A204.1 (cell line): ENCODE measurements around the gene NOP9.

Experiments
- FAIRE-seq: peaks from 2 replicates; lab custom pipeline; 2012; peaks lifted over from hg19 to GRCh38; lab: Jason Lieb, UNC

The NOP9 gene

DNA sequence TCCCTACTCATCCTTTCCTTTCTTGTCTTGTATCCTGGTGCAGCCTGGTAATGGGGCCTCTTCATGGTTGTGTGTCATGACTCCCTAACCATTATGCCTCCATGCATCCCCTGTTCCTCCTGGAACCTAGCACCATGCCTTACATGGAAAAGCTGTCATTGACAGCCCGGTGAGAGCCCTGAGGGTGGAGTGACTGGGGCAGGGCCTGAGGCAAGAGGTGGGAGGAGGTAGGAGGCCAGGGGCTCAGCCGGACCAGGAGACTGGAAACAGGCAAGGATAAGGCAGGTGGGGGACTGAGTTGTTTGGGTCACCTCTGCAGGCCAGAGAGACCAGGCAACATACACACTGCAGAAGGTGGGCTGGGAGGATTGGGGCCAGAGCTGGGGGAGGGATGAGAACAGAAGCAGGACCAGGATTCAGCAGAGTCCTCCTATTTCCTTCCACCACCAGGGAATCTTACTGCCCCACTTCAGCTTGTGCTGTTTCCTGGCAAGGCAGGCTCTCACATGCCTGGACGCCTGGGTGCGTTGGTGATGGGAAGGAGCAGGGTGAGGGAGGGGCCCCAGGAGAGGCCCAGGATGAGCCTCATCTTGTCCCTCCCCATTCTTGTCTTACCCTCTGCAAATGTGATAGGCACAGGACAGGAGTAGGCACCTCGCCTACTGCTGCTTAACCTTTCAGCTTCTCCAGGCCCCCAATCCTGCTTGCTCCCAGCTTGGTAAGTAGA, 10.1 kb downstream of the NOP9 start, which contains the start of gene LTB4R2:
TSS of gene LTB4R2 (plus strand) at position 603 of the 727 bp plus-strand sequence. CDS start 525 bp downstream, outside the sequence.
- FAIRE-seq = no peak

DNA sequence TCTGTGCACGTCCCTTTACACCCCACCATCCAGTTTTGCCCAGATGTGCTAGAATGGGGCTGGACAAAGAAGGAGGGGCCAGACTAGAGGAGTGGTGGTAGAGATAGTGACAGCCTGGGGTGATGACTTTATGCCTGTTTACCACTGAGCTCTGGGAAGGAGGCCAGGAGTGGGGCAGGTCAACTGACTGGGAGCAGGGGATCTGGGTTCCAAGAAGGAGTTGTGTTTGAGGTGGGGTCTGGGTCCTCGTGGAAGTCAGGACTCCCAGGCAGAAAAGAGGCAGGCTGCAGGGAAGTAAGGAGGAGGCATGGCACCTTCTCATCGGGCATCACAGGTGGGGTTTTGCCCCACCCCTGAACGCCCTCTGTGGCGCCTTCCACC, 10.6 kb downstream of the NOP9 start:
- no peak for FAIRE-seq

DNA sequence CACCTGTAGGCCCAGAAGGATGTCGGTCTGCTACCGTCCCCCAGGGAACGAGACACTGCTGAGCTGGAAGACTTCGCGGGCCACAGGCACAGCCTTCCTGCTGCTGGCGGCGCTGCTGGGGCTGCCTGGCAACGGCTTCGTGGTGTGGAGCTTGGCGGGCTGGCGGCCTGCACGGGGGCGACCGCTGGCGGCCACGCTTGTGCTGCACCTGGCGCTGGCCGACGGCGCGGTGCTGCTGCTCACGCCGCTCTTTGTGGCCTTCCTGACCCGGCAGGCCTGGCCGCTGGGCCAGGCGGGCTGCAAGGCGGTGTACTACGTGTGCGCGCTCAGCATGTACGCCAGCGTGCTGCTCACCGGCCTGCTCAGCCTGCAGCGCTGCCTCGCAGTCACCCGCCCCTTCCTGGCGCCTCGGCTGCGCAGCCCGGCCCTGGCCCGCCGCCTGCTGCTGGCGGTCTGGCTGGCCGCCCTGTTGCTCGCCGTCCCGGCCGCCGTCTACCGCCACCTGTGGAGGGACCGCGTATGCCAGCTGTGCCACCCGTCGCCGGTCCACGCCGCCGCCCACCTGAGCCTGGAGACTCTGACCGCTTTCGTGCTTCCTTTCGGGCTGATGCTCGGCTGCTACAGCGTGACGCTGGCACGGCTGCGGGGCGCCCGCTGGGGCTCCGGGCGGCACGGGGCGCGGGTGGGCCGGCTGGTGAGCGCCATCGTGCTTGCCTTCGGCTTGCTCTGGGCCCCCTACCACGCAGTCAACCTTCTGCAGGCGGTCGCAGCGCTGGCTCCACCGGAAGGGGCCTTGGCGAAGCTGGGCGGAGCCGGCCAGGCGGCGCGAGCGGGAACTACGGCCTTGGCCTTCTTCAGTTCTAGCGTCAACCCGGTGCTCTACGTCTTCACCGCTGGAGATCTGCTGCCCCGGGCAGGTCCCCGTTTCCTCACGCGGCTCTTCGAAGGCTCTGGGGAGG, 11.3 kb downstream of the NOP9 start, which contains the start of gene LTB4R:
TSS of gene LTB4R (plus strand) at position 857 of the 959 bp plus-strand sequence. CDS start 4,150 bp downstream, outside the sequence.
- FAIRE-seq = no peak

DNA sequence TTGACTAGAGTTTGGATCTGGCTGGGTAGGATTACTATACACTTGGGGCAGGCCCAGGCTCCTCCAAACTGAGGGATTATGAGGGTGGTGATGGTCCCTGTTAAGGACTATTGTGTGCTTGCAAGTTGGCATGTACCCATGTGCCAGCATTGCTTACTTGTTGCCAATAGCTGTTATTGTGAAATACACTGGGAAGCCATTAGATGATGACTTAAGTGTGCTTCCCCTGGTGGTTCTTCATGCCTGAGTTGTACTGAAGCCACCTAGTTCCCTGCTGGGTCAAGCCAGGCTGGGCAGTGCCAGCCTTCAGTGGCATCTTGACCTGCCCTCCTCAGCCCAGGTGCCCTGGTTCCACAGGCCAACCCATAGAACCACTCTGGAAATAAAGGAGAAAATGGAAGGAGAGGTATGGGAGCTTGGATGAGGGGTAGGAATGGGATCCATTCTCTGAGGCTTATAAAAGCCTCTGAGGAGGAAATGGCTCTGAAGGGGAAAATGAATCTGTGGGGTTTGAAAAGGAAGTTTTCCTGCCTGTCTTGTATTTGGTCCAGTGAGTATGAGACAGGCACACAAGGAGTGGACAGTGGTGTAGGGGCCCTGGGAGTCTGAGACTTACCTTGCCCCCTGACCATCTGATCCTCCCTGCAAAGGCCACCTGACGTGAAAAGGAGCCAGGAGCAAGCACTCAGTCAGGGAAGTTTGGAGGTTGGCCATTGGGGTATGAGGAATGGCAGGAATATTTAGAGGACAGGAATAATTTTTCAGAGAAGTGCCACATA, 12.4 kb downstream of the NOP9 start:
- no peak for FAIRE-seq

DNA sequence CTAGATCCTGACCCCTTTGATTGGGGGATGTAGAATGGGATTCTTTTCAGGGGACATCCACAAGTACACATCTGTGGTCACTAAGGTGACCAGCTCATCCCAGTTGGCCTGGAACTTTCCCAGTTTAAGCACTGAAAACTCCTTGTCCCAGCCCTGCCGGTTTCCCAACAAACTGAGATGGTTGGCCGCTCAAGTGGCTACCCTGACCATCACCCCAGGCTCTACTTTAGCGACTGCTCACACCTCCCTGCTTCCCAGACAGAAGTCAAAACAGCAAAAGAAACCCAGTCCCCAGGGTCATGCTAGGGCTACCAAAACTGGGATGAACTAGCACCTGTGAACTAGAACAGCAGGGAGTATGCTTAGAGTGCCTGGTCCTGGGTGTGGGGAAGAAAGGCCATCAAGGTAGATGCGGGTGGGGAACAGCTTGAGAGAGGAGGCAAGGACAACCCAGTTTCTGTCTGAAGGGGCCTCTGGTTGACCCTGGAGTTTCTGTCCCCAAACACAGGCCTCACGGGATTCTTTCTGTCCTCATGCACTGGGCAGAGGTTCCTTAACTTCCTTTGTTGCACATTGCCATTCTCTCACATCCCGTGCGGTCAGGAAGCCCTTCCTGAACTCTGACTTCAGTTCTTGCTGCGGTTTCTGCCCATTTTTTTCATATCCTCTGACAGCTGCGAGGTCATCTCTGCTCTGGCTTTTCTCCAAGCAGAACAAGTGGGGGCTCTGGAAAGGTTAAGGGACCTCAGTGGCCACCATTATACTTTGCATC, 13.3 kb downstream of the NOP9 start:
- no peak for FAIRE-seq

DNA sequence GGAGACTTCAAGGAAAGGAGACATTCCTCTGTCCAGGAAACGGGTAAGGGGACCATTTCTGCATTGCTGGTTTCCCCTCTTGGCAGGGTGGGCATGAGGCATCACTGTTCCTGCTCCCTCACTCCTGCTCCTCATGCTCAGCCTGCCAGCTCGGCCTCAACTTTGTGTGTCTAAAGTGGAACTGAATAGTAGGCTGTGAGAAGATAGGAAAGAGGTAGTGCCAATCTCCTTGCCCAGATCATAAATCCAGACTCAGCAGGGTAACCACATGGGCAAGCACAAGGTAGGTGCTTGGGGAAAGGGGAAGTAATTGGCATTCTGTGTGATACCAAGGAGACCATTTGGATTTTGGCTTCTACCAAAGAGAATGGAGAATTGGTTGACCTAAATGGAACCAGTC, 14.3 kb downstream of the NOP9 start:
- no peak for FAIRE-seq

DNA sequence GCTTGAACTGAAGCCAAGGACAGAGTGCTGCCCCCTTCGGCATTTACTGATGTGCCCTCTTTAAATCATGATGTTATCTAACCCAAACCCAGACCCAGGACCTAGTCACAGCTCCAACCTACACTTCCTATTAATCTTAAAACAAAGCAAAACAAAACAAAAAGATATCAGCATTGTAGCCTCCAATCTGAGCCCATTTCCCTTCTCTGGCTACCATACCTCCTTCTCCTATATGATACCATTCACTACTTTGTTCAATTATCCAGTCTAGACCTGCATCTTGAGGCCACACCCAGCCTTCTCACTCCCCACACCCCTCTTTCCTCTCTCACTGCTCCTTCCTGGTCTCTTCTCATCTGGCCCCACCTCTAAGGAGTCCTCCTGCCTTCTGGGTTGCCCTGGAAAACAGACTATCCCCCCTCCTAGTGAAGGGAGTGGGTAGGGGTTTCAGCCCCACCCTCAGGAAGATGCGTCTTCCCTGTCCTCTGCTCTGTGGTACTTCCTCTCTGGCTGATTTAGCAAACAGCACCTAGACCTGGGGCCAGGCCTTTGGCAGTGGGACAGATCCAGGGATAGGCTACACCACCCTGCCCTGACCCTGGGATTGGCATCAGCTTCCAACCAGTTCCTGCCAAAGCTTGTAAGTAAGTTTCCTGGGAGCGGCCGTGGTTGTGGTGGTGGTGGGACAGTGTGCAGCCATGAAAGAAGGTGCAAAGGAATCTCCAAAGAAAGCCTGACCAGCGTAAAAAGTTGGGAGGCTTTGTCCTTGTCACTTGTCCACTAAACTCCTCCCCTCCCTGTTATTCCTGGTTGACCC, 14.9 kb downstream of the NOP9 start:
- FAIRE-seq = no peak

DNA sequence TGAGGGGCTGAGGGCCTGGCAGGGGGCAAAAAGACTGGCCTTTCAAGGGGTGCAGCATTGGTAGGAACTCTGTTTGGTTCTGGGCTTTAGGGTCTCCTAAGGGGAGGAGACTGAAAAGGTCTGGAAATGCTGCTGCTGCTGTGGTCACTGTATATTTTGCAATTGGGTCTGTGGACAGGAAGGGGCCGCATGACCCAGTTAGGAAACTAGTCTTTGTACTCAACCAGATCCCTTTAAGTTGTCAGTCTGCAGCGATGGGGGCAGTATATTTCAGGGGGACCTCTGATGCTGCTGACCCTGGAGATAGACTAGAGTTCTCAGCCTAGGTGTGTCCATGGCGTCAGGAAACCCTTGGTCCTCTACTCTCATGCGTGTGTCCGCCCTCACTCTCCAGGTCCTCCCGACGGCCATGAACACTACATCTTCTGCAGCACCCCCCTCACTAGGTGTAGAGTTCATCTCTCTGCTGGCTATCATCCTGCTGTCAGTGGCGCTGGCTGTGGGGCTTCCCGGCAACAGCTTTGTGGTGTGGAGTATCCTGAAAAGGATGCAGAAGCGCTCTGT, 15.7 kb downstream of the NOP9 start:
- no peak for FAIRE-seq

DNA sequence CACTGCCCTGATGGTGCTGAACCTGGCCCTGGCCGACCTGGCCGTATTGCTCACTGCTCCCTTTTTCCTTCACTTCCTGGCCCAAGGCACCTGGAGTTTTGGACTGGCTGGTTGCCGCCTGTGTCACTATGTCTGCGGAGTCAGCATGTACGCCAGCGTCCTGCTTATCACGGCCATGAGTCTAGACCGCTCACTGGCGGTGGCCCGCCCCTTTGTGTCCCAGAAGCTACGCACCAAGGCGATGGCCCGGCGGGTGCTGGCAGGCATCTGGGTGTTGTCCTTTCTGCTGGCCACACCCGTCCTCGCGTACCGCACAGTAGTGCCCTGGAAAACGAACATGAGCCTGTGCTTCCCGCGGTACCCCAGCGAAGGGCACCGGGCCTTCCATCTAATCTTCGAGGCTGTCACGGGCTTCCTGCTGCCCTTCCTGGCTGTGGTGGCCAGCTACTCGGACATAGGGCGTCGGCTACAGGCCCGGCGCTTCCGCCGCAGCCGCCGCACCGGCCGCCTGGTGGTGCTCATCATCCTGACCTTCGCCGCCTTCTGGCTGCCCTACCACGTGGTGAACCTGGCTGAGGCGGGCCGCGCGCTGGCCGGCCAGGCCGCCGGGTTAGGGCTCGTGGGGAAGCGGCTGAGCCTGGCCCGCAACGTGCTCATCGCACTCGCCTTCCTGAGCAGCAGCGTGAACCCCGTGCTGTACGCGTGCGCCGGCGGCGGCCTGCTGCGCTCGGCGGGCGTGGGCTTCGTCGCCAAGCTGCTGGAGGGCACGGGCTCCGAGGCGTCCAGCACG, 16.4 kb downstream of the NOP9 start:
- FAIRE-seq = no peak

DNA sequence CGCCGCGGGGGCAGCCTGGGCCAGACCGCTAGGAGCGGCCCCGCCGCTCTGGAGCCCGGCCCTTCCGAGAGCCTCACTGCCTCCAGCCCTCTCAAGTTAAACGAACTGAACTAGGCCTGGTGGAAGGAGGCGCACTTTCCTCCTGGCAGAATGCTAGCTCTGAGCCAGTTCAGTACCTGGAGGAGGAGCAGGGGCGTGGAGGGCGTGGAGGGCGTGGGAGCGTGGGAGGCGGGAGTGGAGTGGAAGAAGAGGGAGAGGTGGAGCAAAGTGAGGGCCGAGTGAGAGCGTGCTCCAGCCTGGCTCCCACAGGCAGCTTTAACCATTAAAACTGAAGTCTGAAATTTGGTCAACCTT, 16.9 kb downstream of the NOP9 start:
- FAIRE-seq = no peak

DNA sequence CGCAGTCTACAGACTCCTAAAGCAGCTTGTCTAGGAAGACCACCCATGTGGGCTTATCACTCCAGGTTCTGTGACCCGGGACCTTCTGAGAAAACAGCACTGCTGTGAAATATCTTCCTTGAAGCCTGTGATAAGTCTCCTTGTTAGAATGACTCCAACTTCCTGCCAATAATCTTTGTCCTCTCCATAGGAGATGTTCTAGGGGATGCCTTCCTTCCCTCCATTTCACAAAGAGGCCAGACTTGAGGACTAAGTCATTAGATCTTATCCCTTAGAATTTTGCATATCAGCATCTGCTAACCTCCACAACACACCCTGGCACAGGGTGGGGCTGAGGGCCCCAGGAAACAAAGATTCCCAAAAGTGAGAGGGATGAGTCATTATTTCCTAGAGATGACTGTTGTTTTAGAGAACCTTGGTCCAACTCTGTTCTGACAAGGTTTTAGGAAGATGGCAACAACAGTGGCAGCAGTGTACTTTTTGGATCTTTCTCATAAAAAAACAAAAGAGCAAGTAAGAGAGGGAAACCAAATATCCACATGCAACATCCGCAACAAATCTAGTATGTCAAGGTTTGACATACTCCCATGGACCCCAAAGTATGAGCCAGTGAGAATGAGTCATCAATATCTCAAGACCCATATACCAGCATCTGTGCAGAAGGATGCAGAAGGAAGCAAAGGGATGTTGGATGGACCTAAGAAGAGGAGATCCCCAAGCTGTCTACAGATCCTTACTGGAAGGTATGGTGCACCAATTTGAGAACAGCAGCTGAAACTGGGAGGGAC, 17.7 kb downstream of the NOP9 start:
- no peak for FAIRE-seq

DNA sequence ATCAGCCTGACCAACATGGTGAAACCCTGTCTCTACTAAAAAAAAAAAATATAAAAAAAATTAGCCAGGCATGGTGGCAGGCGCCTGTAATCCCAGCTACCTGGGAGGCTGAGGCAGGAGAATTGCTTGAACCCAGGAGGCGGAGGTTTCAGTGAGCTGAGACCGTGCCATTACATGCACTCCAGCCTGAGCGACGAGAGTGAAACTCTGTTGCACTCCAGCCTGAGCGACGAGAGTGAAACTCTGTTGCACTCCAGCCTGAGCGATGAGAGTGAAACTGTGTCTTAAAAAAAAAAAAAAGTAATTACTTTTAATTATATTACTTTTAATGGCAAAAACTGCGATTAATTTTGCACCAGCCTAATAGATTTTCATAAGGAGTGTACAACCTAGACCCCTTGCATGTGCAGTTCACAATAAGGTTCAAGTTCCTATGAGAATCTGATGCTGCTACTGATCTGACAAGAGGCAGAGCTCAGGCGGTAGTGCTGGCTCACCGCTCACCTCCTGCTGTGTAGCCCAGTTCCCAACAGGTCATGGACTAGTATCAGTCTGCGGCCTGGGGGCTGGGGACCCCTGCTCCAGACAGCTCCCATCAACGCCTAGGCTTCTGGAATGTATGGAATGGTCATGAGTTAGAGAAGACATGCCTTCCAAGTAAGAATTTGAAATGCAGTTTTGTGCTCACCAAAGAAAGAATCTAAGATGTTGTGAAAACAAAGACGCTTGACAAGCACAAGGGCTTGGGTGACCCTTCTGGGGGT, 21.7 kb downstream of the NOP9 start:
- no peak for FAIRE-seq

DNA sequence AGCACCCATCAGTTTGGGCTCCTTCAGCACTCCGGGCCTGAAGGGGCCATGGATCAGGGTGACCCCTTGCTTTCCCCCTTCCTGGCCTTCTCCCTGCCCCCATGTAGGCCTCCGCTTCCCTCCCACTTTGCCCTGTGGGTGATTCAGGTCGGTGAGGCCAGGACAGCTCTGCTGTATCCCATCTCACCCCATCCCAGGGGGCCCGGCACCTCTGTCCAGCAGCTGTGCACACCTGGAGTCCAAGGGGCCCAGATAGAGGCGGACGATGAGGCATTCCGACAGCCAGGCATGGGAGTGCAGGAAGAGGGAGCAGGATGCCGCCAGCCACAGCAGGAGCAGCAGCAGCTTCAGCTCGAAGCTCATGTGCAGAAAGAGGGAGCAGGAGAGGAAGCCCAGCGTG, 23.0 kb downstream of the NOP9 start:
- FAIRE-seq = no peak

DNA sequence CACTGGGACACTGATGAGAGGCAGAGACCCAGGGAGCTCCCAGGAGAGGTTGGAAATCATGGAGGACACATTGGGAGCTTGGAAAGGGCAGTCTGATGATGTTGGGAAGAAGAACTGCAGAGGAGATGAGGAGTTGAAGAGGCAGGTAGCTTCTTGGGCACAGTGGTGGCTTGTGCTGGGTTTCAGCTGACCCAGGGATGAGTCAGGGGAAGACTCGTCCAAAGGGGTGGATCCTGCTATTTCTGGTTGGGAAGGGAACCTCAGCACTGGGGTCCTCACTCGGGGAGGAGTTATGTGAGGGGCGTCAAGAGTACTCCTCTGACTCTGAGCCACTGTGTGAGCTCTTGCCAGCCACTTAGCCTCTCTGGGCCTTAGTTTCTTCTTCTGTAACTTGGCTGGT, 23.7 kb downstream of the NOP9 start:
- FAIRE-seq = no peak

DNA sequence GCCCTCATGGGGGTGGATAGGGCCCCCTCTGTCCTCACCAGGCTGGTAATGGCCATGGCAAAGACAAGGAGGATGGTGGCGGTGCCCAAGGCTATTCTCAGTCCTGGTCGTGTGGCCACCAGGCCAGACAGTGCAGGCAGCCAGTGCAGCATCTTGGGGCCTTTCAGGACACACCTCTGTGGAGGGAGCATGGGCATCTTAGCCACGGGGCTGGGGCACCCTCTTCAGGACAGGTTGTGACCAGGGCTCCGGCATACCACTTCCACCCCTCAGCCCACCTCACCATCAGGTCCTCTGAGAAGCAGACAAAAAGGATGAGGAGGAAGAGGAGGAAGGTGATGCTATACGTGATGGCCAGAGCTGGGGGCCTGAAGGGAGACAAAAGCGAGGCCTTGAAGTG, 24.4 kb downstream of the NOP9 start:
- no peak for FAIRE-seq

DNA sequence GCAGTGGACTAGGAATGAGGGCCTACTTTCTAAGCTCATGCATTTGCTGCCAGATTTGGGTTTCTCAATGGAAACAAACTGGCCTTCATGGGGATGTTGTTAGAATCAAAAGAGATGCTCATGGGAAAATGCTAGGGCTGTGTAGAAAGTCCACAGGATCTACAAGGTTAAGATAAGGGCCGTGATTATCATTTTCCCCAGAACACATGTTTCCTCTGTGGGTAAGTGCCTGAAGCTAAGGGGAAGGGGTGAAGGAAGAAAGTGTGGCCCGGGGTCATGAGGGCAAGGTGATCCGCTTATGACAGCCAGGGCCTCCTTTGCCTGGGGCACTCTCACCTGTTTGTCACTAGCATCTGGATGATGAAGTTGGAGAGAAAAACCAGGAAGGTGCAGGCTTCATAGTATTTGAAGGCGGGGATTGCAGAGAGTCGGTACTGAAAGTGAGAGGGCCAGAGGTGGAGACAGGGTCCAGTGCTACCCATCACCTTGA, 25.4 kb downstream of the NOP9 start:
- no peak for FAIRE-seq

DNA sequence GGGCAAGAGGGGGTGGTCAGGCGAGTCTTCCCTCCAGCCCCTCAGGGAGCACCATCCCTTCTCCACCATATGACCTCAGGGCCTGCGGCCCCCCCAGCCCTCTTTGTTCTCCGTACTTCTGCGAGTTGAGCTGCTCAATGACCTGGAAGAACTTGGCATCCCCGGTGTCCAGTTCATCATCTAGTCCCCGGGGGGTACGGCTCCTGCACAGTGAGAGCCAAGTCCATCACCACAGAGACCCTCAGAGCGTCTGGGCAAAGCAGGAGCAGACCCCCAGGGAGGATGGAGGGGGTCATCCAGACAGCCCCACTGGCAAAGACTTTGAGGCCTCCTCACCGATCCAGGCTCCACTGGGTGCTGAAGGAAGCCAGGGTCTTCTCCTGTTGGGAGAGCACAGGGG, 26.3 kb downstream of the NOP9 start:
- no peak for FAIRE-seq

DNA sequence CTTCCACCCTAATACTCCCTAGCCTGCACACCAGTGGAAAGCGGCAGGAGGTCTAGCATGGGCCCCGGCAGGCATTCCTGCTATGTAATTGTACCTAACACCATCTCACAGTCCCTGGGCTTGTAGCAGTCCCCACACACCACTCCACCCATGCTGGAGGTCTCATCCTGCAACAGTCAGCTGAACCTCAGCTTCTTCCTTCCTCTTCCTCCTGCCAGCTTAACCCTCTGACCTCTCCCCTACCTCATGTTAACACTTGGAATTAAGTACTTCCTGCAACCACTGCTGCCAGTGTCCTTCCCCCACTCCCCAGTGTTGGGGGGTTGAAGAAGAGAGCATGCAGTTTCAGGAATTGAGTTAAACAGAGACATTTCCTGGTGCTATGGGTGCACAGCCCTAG, 27.7 kb downstream of the NOP9 start:
- FAIRE-seq = no peak
